Suprapubic skin (tissue), 3 donors: ENCODE measurements around the gene LINGO1.

Source experiments
- CTCF ChIP-seq, 2 donors: fragments of 200-600 bp in 1 of 2; fragments of 450-650 bp in 1 of 2; sonication (generic) in 1 of 2; IDR thresholded peaks; one replicate each; pipeline ENCODE4 v1.5.1; 2016 to 2019; ENCODE audit warnings: antibody characterized with exemption in 2 of 2, mild to moderate bottlenecking in 1 of 2, moderate library complexity in 1 of 2
- POLR2A ChIP-seq, 2 donors: fragments of 450-650 bp; IDR thresholded peaks; one replicate each; pipeline ENCODE4 v1.6.1; 2017; ENCODE audit warnings: antibody characterized with exemption in 2 of 2, mild to moderate bottlenecking in 2 of 2, moderate library complexity in 2 of 2

GRCh38 chr15:77579498-77580188, 53.1 kb downstream of the LINGO1 start:
- no peak for TF ChIP-seq CTCF (IDR thresholded peaks at IDR 0.05)
- TF ChIP-seq POLR2A (IDR thresholded peaks at IDR 0.05), result no peak
